Brain microvascular endothelial cell (primary cell): ENCODE data around the gene NAA50.
A peak's percentile ranks its signal among the peaks of the same experiment; 100 is the strongest.

ENCODE experiments used
- DNase-seq: peaks from one replicate; pipeline ENCODE4 v3.0.0-alpha.2; 2020
- H3K27ac ChIP-seq: fragments of 250-450 bp; sonication (Bioruptor Pico); 2 replicates; pipeline ENCODE4 v1.5.1; 2020; ENCODE audit warnings: mild to moderate bottlenecking, moderate library complexity
- H3K27me3 ChIP-seq: fragments of 250-450 bp; sonication (Bioruptor Pico); replicated peaks from 2 replicates; pipeline ENCODE4 v1.5.1; 2020; ENCODE audit warnings: mild to moderate bottlenecking
- H3K36me3 ChIP-seq: fragments of 250-450 bp; sonication (Bioruptor Pico); replicated peaks from 2 replicates; pipeline ENCODE4 v1.5.1; 2020; ENCODE audit warnings: mild to moderate bottlenecking
- H3K4me3 ChIP-seq: 2 replicates; pipeline ENCODE4 v1.5.1; 2011; ENCODE audit warnings: low read depth, mild to moderate bottlenecking, control low read depth, low read length, moderate library complexity
- CTCF ChIP-seq: IDR thresholded peaks from 2 replicates; pipeline ENCODE4 v1.5.1; 2011; ENCODE audit warnings: low read depth, mild to moderate bottlenecking, moderate library complexity, low read length, control low read depth, inconsistent platforms; ENCODE audit errors: missing control alignments
- in situ Hi-C: cut with HindIII; loops from 2 replicates; pipeline ENCODE4 v1.10.0; 2017; ENCODE audit warnings: low sequenced_read_pairs, low pct_ligation_motif_present

Gene NAA50

GRCh38 chr3:113745756-113746547, at the start of gene NAA50:
Gene NAA50 (minus strand): TSS chr3:113746249. CDS start chr3:113745949, 300 bp downstream.
- H3K36me3 ChIP-seq, result no peaks in the 10 kb centered on the region
- peak within 1 kb of the TSS; percentile 97 for H3K27ac ChIP-seq
- H3K27me3 ChIP-seq, result no peaks in the 10 kb centered on the region
- in situ Hi-C loops, result no loop called here
- peak; percentile 91 for DNase-seq
- peak; percentile 68 for TF ChIP-seq CTCF
- peak within 1 kb of the TSS; percentile 94 for H3K4me3 ChIP-seq

DNA sequence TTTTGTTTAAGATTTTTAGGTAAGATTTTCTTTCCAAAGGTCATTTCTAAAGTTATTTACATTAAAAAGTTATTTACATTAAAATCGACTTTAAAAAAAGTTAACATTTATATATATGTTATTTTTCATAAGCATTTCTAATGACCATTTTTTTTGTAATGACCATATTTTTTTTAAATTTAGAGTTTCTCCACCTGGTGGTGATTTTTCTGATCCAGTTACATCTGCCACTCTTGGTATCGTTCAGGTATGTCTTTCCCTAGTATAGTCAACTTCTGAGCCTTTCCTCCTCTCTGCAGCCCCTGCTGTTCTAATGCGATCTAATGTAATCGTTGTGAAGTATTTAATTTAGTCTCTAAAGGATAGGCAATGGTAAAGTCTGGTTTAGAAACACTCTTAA, 49.6 kb upstream of the NAA50 start:
- Histone ChIP-seq H3K27ac (no peak overlapping the region), H3K4me3 (no peak overlapping the region), H3K27me3 (no peaks in the 10 kb centered on the region), H3K36me3 (peaks cover 11% of the 10 kb centered on the region)
- in situ Hi-C loops, result no loop called here
- no peak for DNase-seq
- TF ChIP-seq CTCF, result peak; percentile 7

DNA sequence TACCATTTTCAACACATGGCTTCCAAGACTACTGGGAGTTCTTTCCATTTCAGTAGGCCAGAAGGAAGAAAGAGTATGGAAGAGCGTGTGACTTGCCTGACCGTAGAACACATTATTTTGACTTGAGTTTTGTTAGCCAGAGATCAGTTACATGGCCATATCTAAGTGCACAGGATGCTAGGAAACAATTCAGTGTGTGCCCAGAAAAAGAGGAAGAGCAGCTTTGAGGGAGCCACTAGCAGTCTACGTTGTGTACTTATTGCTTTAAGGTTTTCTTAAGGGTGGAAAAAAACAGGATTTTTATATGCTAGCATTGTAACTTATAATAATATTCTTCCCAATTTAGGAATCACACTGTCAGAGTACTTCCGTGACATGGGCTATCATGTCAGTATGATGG, 48.5 kb upstream of the NAA50 start:
- in situ Hi-C loops, result no loop called here
- TF ChIP-seq CTCF, result no peak
- no peaks in the 10 kb centered on the region for H3K27me3 ChIP-seq
- no peak for DNase-seq
- H3K27ac ChIP-seq, result no peak overlapping the region
- H3K4me3 ChIP-seq, result no peak overlapping the region
- peaks cover 13% of the 10 kb centered on the region for H3K36me3 ChIP-seq

DNA sequence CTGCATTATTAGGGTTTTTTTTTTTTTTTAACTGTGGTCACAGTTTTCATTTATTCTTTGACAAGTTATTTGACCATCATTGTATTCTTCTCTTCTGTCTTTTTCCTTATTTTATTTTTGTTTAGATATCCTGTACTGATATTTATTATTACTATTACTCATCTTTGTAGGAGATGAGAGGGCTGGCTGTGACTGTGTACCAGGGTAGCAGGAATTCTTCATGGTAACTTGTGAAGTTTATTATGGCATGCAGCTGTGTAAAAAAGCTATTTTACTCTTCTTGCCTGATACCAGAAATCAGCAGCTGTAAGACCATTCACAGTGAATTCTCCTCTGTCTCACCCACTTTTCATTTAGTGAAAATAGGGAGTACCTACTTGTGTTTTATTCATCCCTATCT, 45.3 kb upstream of the NAA50 start:
- Histone ChIP-seq H3K27me3 (no peaks in the 10 kb centered on the region), H3K27ac (no peak overlapping the region), H3K36me3 (peaks cover 12% of the 10 kb centered on the region), H3K4me3 (no peak overlapping the region)
- in situ Hi-C loops, result no loop called here
- peak; percentile 11 for DNase-seq
- TF ChIP-seq CTCF, result no peak

DNA sequence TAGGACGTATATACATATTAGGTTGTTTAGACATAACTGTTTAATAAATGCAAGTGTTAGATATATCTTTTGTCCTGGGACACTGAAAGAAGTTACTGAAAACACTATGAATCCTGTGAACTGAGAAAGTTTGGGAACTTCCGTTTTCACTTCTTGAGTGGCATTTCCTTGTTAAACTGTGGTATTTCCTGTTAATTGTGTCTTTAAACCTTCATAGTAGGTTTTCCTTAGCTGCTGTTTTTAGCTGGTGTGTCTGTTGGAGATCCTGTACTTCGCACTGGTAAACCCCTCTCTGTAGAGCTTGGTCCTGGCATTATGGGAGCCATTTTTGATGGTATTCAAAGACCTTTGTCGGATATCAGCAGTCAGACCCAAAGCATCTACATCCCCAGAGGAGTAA, 37.9 kb upstream of the NAA50 start:
- TF ChIP-seq CTCF, result no peak
- peaks cover 4% of the 10 kb centered on the region for H3K36me3 ChIP-seq
- in situ Hi-C loops, result no loop called here
- peak overlapping the region; percentile 96 for H3K27ac ChIP-seq
- H3K27me3 ChIP-seq, result no peaks in the 10 kb centered on the region
- no peak overlapping the region for H3K4me3 ChIP-seq
- DNase-seq, result no peak

DNA sequence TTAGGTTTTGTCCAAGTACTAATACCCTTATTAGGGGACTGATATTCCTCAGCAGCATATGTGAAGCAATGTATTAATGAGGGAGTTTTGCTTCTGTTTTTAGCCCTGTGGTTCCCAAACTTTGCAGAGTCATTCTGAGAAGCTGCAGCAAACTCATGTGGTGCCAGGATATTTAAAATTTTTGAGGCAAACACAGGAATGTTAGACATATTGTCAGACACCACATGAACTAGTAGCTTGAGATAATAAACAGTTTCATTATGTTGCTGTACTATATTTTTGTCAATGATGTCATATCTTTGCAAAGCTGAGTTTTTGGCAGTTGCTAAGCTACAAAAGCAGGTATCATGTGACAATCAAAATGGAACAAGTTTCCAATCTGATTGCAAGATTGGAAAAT, 37.4 kb upstream of the NAA50 start:
- in situ Hi-C loops, result no loop called here
- TF ChIP-seq CTCF, result no peak
- peak; percentile 92 for DNase-seq

More for the DNA sequence above, 37.4 kb upstream of the NAA50 start:
- Histone ChIP-seq H3K4me3 (no peak overlapping the region), H3K36me3 (peaks cover 4% of the 10 kb centered on the region), H3K27ac (peak overlapping the region; percentile 96), H3K27me3 (no peaks in the 10 kb centered on the region)
